Lower leg skin (tissue), 3 donors: ENCODE results near the gene SECTM1.

Experiments
- CTCF ChIP-seq, 3 donors: fragments of 450-650 bp; IDR thresholded peaks; one replicate each; pipeline ENCODE4 v1.5.1; 2016; ENCODE audit warnings: antibody characterized with exemption in 3 of 3, mild to moderate bottlenecking in 3 of 3, moderate library complexity in 2 of 3
- POLR2A ChIP-seq, 2 donors: fragments of 450-650 bp; IDR thresholded peaks; one replicate each; pipeline ENCODE4 v1.6.1; 2016 to 2017; ENCODE audit warnings: antibody characterized with exemption in 2 of 2, mild to moderate bottlenecking in 1 of 2, moderate library complexity in 1 of 2

DNA sequence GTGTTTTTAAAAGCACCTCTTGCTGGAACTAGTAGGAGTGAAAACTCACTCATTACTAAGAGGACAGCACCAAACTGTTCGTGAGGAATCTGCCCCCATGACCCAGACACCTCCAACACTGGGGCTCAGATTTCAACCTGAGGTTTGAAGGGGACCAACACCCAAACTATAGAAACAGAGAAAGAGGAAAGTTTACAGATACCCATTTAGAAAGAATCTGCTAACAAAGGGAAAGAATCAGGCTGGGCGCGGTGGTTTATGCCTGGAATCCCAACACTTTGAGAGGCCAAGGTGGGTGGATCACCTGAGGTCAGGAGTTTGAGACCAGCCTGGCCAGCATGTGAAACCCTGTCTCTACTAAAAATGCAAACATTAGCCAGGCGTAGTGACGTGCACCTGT, 56.6 kb downstream of the SECTM1 start:
- TF ChIP-seq CTCF (IDR thresholded peaks at IDR 0.05), result no peak
- TF ChIP-seq POLR2A (IDR thresholded peaks at IDR 0.05), result no peak
